Measurements from ENCODE around the gene CCDC88B. TPM values are rescaled to one million over a fixed set of nuclear protein-coding genes. Genes with fewer than 3 reads are reported as not detected.

Gene CCDC88B
- total and polyA plus RNA-seq, 9 of the 15 experiments (the other 6 are each of a cell fraction or from before 2014, with no cell fraction given): 0.13 to 18.1 (median 7.9) TPM

- no peak for TF ChIP-seq GTF2E2 (tag; IDR thresholded peaks at IDR 0.05)
- no peak for TF ChIP-seq BRF2 (IDR thresholded peaks at IDR 0.05; ENCODE audit: borderline replicate concordance, insufficient read depth, insufficient read length)
- TF ChIP-seq KDM4B (IDR thresholded peaks at IDR 0.05; ENCODE audit: borderline replicate concordance in 2 of 2, low read depth in 1 of 2): no peak
- TF ChIP-seq ATF6 (CRISPR knock-in tag; IDR thresholded peaks at IDR 0.05): no peak
- TF ChIP-seq TFE3 (CRISPR knock-in tag; IDR thresholded peaks at IDR 0.05): no peak
- peak; percentile 42; the same call in 1 of the 2 replicates for TF ChIP-seq TFAP4 (CRISPR knock-in tag; IDR thresholded peaks at IDR 0.05; ENCODE audit: borderline replicate concordance)
- TF ChIP-seq CREB1 (IDR thresholded peaks at IDR 0.05): no peak
- no peak for TF ChIP-seq CREB1 (CRISPR knock-in tag; IDR thresholded peaks at IDR 0.05)
- no peak for TF ChIP-seq SUPT5H (IDR thresholded peaks at IDR 0.05)
- TF ChIP-seq GTF2A2 (tag; IDR thresholded peaks at IDR 0.05): no peak
- TF ChIP-seq ATF2 (CRISPR knock-in tag; IDR thresholded peaks at IDR 0.05): no peak
- TF ChIP-seq EWSR1 (IDR thresholded peaks at IDR 0.05; ENCODE audit: borderline replicate concordance, low read depth, partially characterized antibody): no peak
- TF ChIP-seq ZNF398 (CRISPR knock-in tag; IDR thresholded peaks at IDR 0.05): no peak
- TF ChIP-seq ZFX (CRISPR knock-in tag; IDR thresholded peaks at IDR 0.05): no peak
- no peak for TF ChIP-seq ZNF140 (CRISPR knock-in tag; IDR thresholded peaks at IDR 0.05)
- TF ChIP-seq CTBP1 (IDR thresholded peaks at IDR 0.05; ENCODE audit: borderline replicate concordance): 0 out of 2 replicates have a peak, but pooled peaks have one; percentile 6
- TF ChIP-seq U2AF2 (optimal IDR thresholded peaks at IDR 0.05; ENCODE audit: low read depth, low read length): no peak
- TF ChIP-seq ZNF431 (CRISPR knock-in tag; IDR thresholded peaks at IDR 0.05): 0 out of 2 replicates have a peak, but pooled peaks have one; percentile 29
These were observed 25.0 kb upstream of the CCDC88B start (continued) for GRCh38 chr11:64314805-64315561.
